ENCODE results near the gene RELL2. TPM values are rescaled to one million over a fixed set of nuclear protein-coding genes. Genes with fewer than 3 reads are reported as not detected.

Gene RELL2
- total RNA-seq, 1 donor from 2014 or later, result 12.6 TPM

DNA sequence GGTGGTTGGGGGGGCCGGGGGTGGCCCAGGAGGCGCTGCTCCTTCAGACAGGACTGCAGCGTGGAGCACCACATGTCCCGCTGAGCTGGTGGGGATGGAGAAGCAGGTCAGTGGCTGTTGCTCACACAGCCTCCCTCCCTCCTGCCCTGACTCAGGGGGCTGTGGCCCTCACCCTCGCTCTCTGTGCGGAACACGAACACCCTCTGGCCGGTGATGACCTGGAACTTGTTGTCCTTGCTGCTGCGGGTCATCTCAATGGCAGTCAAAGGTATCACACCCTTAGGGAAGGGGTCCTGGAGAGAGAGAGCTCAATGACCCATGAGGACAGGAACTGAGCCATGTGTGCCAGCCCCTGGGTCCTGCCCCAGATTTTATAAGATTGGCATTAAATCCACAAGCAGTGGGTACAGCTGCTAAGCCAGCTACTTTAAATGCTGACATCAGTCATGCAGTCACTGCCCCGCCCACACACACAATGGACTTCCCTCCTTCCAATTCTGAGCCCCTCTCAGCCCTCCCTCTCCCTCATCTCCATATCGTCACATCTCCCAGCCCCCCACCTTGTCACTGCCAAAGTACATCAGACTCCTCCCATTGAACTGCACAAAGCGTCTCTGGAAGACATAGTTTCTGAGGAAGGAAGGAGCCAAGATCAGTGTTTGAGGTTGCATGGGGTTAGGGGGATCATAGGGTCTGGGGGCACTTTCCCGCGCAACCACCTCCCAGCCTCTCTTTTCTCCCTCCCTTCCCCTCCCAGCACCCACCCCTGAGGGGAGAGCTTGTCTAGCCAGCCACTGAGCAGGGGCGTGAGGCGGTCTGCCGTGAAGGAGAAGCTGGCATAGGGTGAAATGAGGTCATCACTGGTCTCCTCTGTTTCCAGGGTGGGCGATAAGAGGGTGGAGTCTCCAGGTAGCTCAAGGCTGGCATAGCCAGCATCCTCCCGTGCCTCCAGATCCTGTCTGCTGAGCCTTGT, 36.3 kb downstream of the RELL2 start:
- Mint-ChIP-seq H3K4me1 (ENCODE audit: low read depth, unreplicated experiment) (peaks cover 3% of the 10 kb centered on the region), H3K9me3 (ENCODE audit: unreplicated experiment) (peaks cover 7% of the 10 kb centered on the region), H3K27ac (ENCODE audit: unreplicated experiment) (no peak overlapping the region), H3K4me3 (ENCODE audit: unreplicated experiment) (peak overlapping the region; percentile 43), H3K27me3 (ENCODE audit: unreplicated experiment) (peaks cover 2% of the 10 kb centered on the region), H3K36me3 (ENCODE audit: unreplicated experiment) (peaks cover 6% of the 10 kb centered on the region)
- no peak for TF ChIP-seq CTCF (IDR thresholded peaks at IDR 0.05; ENCODE audit: partially characterized antibody, unreplicated experiment)
- DNase-seq, result peak; percentile 54

DNA sequence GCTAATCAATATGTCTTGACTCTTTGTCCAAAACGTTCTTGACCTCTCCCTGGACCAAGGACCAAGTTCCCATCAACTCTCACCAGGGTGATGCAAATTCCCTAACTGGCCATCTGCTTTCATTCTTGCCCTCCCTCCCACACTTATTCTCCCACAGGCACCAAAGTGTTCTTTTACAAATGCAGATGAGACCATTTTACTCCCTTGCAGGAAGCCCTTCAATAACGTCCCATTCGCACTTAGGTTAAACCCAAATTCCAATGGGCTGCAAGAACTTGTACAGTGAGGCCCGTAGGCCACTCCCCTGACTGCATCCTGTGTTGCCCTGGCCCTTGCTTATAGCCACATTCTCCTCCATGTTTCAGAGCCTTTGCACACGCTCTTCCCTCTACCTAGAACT, 38.0 kb downstream of the RELL2 start:
- Mint-ChIP-seq H3K9me3 (ENCODE audit: unreplicated experiment) (peaks cover 5% of the 10 kb centered on the region), H3K36me3 (ENCODE audit: unreplicated experiment) (peaks cover 6% of the 10 kb centered on the region), H3K4me3 (ENCODE audit: unreplicated experiment) (peak overlapping the region; percentile 8), H3K27me3 (ENCODE audit: unreplicated experiment) (peaks cover 2% of the 10 kb centered on the region), H3K27ac (ENCODE audit: unreplicated experiment) (no peak overlapping the region), H3K4me1 (ENCODE audit: low read depth, unreplicated experiment) (peaks cover 3% of the 10 kb centered on the region)
- no peak for TF ChIP-seq CTCF (IDR thresholded peaks at IDR 0.05; ENCODE audit: partially characterized antibody, unreplicated experiment)
- no peak for DNase-seq

DNA sequence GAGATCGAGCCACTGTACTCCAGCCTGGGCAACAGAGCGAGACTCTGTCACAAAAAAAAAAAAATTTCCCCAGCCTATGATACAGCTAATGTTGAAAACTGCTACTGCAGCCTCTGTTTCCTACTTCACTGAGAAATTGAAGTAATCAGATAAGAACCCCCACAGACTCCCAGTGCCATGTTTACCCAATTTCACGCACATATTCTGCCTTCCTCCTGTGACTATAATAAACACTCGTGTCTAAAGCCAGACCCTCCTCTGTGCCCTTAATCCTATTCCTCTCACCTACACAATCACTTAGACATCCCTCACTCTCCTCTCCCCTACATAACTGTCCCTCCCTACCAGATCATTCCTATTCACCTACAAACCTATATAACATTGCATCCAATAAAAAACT, 38.9 kb downstream of the RELL2 start:
- Mint-ChIP-seq H3K9me3 (ENCODE audit: unreplicated experiment) (peaks cover 5% of the 10 kb centered on the region), H3K27ac (ENCODE audit: unreplicated experiment) (no peak overlapping the region), H3K4me1 (ENCODE audit: low read depth, unreplicated experiment) (peaks cover 3% of the 10 kb centered on the region), H3K36me3 (ENCODE audit: unreplicated experiment) (peaks cover 6% of the 10 kb centered on the region), H3K4me3 (ENCODE audit: unreplicated experiment) (no peak overlapping the region), H3K27me3 (ENCODE audit: unreplicated experiment) (peaks cover 2% of the 10 kb centered on the region)
- TF ChIP-seq CTCF (IDR thresholded peaks at IDR 0.05; ENCODE audit: partially characterized antibody, unreplicated experiment), result no peak
- no peak for DNase-seq

DNA sequence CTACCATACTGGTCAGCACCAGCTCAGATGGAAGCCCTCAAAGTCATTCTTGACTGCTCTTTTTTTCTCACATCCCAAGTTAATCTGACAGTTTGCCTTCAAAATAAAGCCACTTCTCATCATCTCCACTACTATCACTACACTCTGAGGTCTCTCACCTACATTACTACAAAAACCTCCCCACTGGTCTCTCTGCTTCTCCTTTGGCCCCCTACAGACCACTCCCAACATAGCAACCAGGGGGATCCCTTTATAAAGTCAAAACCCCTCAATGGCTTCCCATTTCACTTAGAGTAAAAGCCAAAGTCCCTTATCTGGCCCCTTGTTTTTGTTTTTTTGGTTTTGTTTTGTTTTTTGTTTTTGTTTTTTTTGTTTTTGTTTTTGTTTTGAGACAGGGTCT, 40.6 kb downstream of the RELL2 start:
- Mint-ChIP-seq H3K27me3 (ENCODE audit: unreplicated experiment) (peaks cover 2% of the 10 kb centered on the region), H3K4me3 (ENCODE audit: unreplicated experiment) (no peak overlapping the region), H3K27ac (ENCODE audit: unreplicated experiment) (no peak overlapping the region), H3K4me1 (ENCODE audit: low read depth, unreplicated experiment) (peaks cover 5% of the 10 kb centered on the region), H3K36me3 (ENCODE audit: unreplicated experiment) (peaks cover 6% of the 10 kb centered on the region), H3K9me3 (ENCODE audit: unreplicated experiment) (peaks cover 5% of the 10 kb centered on the region)
- peak; percentile 62 for DNase-seq
- peak; percentile 64 for TF ChIP-seq CTCF (IDR thresholded peaks at IDR 0.05; ENCODE audit: partially characterized antibody, unreplicated experiment)

- no peak overlapping the region for H3K27ac Mint-ChIP-seq (ENCODE audit: unreplicated experiment)
- H3K4me3 Mint-ChIP-seq (ENCODE audit: unreplicated experiment), result no peak overlapping the region
- H3K27me3 Mint-ChIP-seq (ENCODE audit: unreplicated experiment), result no peaks in the 10 kb centered on the region
- peaks cover 4% of the 10 kb centered on the region for H3K4me1 Mint-ChIP-seq (ENCODE audit: low read depth, unreplicated experiment)
- TF ChIP-seq CTCF (IDR thresholded peaks at IDR 0.05; ENCODE audit: partially characterized antibody, unreplicated experiment), result no peak
- no peak for DNase-seq
- no peaks in the 10 kb centered on the region for H3K9me3 Mint-ChIP-seq (ENCODE audit: unreplicated experiment)
- H3K36me3 Mint-ChIP-seq (ENCODE audit: unreplicated experiment), result peaks cover under 1% of the 10 kb centered on the region
Observed at GRCh38 chr5:141680178-141680577, 43.4 kb downstream of the RELL2 start.
